Effector CD4-positive, alpha-beta T cell (primary cell): ENCODE results near the gene IGF2R.
"Not testable (repeated sequence)": the region's sequence is repeated elsewhere in the genome, so short reads cannot be mapped to it uniquely, and the experiment has no call there.

Experiments
- DNase-seq: peaks from one replicate; pipeline ENCODE4 v3.0.0-alpha.2; 2020

IGF2R gene

DNA sequence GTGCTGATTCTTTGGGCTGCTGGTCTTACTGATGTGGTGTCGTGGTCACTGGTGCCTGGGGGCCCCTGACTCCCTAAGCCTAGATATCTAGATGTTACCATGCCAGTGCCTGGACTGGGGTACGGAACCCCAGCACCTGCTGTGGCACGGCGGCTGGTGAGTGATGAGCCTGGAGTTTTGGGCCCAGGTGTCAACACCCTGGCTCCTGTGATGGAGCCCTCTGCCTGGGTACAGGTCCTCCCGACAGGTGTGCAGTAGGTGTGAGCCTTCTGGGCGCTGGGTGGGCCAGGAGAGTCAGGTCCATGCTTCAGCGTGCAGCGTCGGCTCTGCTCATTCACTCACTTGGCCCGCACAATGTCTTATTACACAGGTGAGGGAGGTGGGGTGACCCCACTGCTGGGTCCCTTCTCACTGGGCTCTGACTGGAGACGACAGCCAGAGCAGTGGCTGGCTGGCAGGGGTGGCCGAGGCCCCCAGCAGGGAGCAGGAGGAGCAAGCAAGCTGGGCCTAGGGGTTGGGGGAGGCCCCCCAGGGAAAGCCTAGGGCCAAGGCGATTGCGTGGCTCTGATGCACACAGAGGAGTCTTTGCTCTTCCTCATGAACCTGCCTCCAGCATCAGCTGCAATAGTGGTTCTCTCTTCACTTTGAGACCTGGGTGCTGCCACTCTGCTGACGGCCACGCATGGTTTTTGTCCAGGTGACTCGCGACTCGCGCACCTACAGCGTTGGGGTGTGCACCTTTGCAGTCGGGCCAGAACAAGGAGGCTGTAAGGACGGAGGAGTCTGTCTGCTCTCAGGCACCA lies 110.2 kb downstream of the IGF2R start:
- DNase-seq: no peak

DNA sequence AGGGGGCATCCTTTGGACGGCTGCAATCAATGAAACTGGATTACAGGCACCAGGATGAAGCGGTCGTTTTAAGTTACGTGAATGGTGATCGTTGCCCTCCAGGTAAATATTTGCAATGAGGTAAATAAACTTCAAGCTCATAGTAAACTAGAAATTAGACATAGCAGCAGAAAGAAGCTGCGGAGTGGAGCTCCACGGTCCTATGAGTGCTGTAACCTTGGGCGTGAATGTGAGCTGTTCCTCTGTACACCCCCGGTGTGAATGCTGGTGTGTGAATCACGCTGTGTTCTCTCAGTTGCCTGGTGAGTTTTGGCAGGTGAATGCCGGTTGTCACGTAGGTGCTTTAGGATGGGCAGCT lies 110.8 kb downstream of the IGF2R start:
- DNase-seq: no peak

DNA sequence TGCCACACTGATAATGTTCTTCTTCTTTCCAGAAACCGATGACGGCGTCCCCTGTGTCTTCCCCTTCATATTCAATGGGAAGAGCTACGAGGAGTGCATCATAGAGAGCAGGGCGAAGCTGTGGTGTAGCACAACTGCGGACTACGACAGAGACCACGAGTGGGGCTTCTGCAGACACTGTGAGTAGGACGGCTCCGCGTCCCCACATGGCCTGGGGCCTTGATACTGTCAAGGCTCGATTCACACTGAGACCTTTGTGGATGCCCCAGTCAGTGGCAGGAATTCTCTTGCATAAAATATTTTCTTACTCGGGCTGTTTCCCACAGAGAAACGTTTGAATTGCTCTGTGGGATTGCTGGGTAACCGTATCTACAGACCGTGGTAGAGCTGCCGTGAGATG lies 111.2 kb downstream of the IGF2R start:
- DNase-seq: no peak

DNA sequence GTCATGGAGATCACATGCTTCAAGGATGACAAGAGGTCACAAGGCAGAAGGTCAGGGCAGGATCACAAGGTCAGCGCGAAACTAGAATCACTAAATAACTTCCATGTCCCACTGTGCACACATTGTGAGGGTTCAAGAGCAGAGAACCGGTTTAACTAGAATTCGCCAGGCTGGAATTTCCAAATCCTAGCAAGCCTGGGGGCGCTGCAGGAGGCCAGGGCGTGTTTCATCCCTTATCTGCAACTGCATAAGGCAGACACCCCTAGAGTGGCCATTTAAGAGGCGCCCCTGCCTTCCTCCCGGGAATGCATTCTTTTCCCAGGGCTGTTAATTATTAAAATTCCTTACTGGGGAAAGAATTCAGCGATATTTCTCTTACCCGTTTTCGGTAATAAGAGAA lies 112.5 kb downstream of the IGF2R start:
- no peak for DNase-seq

DNA sequence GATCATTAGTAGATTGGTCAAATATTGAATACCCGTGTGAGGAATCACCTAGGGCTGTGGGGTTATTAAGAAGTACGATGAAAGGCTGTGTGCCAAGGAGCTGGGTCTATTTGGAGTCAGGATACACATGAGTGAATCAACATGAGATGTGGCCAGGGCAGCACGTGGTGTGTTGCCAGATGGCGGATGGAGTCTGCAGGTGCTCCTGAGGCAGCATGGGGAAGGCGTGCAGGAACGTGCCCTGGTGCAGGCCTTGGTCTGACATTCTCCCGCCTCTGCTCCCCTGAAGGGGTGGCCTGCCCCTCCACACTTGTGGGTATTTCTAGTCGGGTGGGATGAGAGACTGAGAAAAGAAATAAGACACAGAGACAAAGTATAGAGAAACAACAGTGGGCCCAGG lies 113.7 kb downstream of the IGF2R start:
- no peak for DNase-seq

DNA sequence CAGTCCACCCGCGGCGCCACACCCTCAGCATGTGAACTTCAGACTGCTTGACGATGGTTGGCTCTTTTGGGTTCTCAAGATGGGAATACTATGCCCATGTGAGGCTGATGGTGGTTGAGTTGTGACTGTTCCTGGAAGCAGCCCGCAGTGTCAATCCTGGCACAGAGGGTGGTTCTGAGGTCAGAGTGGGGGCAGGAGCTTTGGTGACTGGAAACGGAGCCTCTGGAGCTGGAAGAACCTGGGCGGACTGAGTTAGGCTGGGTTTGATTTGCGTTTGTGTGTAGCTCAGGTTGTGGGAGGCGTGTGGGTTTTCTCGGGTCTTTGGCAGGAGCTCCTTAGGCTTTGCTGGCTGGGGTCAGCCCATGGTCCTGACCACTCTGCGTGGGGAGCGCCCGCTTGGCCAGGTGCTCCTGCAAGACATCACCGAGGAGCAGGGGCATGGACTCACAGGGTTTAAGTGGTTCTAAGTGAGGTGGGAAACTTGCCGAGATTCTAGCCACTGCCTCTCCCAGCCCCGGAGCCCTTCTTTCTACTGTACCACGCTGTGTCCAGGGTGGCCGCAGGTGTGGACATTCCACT lies 115.4 kb downstream of the IGF2R start:
- no peak for DNase-seq

DNA sequence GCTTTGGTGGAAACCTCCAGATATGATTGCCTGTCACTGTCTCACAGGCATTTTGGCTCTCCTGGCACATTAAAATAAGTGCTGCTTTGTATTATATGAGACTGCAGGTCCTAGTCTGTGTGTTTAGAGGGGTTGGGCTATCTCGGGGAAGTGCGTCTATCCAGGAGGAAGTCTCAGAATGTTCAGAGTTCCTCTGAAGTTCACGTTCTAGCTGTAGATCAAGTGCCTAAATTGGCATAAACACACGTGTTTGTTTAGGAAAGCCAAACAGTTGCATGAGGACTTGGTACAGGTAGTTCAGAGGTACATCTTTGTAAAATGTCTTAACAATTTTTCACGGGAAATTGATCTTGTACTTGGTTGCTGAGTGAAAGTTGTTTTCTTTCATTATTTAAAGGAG lies 116.3 kb downstream of the IGF2R start:
- no peak for DNase-seq

DNA sequence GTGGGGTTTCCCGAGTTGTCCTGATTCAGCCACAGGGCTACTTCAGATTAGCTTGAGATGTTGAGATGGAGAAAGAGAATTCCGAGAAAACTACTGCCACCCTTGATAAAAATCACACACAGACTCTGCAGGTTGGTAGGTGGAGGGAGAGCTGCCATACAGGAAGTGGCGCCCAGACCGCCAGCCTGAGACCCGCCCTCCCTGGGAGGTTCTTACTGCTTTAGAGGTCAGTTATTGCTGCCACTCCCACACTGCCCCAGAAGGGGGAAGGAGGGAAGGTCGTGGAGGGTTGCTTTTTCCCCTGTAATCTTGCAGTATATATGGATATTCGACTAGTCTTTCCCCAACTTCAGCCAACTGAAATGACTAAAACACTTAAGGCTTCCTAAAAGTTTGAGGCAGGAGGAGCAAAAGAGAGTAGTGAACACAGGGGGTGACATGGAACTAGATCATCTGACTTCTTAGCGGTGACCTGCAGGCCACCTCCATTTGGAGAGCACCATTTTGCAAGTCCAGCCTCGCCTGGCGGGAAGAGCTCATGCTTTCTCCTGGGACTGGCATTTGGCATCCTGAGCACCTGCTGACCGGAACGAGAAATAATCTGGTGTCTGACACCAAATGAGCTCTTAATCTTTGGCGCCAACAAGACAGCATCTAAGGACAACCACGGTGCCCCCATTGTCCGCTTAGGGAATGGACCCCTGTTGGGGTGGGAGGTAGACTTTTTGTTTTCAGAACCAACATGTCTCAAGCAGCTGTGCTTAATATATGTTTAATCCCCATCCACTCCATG lies 117.0 kb downstream of the IGF2R start:
- no peak for DNase-seq

DNA sequence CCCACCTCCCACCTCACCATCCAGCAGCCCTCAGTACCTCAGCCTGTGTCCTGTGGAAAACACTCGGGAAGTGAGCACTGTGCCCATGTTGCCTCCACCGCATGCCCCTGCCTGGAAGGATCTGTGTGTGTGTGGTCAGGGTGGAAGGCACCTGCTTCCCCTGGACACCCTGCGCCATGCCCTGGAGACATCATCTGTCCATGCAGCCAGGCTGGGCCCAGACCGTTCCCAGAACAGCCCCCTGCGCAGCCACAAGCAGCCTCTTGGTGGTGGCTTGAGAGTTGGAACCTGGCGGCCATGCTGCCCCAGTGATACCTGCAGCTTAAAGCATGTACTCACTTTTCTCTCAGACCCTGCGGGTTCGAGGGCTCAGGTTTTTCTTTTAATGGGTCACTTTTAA lies 117.9 kb downstream of the IGF2R start:
- no peak for DNase-seq

DNA sequence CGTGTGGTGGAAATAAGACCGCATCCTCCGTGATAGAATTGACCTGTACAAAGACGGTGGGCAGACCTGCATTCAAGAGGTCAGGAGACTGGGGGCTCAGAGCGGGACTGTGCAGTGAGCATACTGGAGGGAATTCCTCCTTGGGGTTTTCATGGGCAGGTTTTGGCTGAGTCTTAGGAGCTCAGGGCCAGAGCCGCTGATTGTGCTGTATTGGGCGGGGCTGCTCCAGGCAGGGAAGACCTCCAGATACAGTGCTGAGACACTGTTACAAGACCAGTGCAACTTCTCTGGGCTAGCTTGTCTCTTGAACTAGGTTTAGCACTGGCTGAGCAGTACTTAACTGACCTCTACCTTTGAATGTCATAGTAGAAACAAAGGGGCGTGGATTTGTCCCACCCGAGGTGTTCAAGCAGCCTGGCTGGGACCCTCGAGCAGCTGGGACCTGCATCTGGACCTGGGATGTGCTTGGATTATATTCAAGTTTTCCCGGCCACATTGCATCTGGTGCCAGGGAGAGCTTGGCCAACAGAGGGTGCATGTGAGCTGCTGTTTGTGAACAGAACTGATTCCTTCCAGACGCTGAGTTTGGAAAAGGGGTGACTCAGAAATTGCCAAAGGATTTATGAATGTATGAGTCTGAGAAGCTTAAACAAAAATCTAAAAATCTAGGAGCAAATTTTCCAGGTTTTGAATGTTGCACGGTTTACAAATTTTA lies 119.3 kb downstream of the IGF2R start:
- DNase-seq: no peak

DNA sequence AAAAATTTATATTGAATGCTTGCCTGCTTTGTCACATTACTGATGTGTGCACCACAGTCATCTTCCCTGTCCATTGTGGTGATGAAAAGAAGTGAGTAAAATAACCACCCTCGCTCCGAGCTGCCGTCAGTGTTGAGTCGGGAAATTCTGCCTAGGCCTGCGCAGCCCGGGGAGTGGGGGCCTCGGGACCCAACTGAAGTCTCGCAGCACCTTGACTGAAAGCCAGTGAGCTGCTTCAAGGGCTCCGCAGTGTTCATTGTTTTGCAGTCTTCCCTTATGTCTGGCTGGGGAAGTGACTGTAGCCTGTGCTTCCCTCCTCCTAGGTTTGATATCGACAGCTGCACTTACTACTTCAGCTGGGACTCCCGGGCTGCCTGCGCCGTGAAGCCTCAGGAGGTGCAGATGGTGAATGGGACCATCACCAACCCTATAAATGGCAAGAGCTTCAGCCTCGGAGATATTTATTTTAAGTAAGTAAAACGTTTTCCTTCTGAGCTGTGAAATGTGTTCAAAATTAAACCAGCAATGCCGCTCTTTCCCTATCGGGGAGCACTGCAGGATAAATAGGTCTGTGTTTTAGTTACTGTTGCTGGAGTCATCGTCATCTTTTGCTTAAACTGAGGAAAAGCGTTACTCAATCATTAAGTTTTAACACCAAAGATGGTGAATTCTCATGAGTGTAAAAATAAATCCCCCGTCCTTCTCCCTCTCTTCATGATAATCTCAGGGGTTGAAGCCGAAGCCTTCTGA lies 120.1 kb downstream of the IGF2R start:
- DNase-seq: no peak

DNA sequence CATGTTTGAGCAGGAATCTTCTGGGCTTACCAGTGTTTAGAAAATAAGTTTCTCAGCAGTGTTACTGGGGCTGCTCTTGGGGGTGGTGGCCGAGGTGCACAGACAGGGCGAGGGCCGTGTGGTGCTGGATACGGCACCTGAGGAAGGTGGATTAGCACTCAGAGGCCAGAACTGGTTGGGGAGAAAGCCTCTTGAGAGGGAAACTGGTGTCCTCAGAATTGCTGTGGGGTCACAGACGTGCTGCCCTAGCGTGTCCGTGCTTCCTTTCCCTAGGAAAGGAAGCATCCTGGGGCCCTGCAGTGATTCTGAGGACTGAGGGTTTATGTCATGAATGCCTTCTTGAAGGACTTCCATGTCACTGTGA lies 120.6 kb downstream of the IGF2R start:
- DNase-seq: no peak

DNA sequence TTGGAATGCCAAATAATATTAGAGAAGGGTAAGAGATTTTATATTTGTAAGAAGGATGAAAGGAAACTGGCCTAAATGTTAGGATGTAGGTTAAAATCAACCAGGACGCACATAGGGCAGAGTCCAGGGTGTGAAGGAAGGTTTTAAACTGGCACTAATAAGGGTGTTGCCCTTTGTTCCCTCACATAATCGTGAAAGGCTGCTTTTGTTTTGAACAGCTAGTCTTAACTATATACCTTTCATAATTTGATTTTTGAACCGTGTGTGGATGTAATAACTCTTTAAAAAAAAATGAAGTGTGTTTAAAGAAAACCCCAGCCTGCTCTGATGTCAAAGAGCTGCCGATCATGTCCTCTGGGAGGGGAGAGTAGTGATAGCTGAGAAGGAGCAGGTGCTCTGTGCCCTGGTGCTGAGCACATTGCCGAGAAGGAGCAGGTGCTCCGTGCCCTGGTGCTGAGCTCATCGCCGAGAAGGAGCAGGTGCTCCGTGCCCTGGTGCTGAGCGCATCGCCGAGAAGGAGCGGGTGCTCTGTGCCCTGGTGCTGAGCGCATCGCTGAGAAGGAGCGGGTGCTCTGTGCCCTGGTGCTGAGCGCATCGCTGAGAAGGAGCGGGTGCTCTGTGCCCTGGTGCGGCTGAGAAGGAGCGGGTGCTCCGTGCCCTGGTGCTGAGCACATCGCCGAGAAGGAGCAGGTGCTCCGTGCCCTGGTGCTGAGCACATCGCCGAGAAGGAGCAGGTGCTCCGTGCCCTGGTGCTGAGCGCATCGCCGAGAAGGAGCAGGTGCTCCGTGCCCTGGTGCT lies 121.8 kb downstream of the IGF2R start:
- not testable (repeated sequence) for DNase-seq

DNA sequence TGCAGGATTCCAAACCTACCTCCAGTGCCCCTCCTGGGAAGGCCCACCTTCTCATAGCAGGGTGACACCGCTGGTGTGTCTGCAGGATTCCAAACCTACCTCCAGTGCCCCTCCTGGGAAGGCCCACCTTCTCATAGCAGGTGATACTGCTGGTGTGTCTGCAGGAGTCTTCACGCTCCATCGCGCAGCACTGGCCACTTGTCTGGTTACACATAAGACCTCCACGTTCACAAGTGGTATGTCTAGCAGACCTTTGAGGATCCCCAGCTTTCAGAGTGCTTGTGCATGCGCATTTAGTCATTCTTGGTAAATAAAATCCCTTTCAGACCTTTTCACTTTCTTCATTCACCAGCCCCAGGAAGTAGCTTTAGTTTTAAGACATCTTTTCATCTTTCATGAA lies 123.3 kb downstream of the IGF2R start:
- not testable (repeated sequence) for DNase-seq

DNA sequence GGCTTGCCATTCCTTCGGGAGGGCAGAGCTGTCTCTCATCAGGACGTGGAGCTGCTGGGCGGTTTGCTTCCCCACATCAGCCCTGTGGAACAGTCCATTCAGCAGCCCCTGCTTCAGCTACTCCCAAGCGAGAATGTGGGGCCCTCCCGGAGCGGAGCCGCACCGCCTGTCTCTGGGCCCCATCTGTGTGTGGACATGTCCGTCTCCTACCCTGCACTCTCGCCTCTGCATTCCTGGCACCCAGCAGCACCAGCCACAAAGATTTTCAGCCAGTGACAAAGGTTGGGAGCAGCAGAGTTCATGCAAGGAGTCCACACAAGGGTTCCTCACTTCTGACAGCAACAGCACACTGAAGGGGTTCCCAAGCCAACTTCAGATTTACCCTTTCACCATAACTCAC lies 123.7 kb downstream of the IGF2R start:
- no peak for DNase-seq

DNA sequence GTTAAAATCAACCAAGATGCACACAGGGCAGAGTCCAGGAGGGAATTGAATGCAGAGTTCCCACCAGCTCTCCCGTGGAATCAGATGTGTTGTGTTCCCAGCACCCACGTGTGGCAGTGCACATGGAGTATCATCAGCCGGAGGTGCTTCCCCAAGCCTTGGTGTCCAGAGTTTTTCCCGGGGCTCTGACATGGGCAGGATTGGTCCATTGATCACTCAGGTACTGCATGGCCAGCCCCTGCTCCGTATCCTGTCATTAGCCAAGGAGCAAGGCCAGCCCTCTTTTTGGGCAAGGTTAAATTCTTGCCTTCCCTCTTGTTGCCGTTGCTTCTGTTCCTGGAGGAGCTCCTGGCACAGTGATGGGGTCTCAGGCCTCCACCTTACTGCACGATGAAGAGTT lies 124.2 kb downstream of the IGF2R start:
- no peak for DNase-seq

DNA sequence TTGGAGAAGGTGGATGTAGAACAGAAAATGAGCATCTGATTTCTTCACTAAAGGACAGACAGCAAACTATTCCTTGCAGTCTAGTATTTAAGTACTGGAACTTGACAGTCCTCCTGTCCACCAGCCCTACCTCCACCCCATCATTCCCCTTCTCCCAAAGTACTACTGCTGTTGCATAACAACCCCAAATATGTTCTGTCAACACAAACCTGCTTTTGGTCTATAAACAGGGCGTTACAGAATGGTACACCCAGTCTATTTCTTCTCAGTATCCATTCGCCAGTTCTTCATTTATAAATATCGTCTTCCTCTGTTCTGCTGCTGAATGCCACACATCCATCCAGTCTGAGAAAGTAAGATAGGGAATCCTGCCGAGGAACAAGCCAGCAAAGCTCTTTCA lies 125.1 kb downstream of the IGF2R start:
- DNase-seq: no peak

DNA sequence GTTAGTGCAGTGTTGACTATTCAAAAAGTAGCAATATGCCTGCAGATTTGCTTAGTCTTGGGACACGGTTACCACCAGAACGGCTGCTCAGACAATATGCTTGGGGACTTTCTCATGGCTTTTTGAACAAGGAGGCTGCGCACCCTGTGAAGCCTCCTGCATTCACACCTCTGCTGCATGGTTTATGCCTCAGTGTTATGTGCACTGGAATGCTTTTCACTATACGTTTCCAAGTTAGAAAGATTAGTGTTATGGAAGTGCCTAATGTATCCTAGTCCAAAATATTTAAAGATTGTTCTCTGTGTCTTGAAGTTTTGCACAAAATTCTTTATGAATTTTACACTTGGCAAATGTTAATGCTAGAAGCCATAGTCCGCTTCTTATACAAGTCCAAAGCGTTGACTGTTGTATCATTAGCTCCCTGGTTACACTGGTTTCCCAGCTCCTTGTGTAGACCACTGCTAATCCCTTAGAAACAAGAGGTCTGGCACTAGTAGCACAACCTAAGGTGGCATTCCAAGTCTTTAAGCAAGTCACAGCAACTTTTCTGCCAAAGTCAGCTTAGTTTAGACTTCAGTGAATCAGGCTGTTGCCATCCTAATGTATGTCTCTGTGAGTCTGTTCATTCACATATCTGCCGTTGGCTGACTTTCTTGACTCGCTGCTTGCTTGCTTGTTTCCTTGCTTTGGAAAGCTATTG lies 126.4 kb downstream of the IGF2R start:
- DNase-seq: no peak

DNA sequence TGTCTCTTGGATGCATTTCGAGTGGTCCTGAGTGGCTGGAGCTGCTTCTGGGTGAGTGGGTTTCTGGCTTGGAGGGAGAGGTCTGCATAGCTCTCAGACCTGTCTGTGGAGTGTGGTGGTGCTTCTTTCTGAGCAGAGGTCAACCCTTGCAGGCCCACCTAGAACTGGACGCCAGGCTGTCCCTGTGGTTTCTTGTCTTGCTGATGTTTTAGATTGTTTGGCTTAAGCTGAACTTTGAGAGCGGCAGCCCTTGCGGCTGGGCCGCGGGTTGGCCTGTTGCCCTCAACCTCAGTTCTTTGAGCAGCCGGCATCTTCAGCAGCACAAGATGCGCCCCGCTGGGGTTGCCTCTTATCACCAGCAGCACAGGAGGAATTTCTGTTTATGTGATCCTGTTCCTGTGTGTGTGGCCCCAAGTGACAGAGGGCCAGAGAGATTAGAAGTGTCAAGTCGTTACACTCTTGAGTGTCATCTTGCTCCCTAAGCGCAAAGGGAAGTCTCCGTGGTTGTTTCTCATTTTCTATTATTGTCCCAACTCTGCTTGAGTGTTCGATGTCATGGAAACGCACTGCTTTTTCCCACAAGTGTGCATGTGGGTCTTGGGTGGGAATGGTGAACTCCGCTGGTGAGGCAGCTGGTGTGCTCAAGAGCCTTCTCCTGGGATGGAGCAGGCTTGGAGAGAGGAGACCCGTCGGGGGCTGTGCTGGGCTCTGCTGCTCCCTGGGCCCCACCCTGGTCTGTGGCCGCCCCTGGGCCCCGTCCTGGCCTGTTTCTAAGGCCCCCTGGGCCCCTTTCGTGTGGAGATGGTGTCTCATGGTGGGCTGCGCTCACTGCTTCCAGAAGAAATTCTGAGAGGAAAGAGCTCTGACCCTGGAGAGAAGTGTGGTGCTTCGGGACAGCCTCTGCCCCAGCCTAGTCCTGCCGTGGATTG lies 132.7 kb downstream of the IGF2R start:
- no peak for DNase-seq

DNA sequence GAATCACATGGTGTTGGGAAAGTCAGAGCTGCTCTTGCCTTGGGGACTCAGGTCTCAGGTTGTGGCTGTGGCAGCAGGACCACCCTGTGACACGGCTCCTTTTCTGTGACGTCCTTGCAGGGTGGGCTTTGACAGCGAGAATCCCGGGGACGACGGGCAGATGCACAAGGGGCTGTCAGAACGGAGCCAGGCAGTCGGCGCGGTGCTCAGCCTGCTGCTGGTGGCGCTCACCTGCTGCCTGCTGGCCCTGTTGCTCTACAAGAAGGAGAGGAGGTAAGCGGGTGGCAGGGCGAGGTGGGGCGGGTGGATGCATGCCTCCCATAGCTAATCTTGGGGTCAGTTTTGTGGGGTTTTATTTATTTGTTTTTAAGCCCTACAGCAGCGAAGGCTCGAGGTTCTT lies 133.5 kb downstream of the IGF2R start:
- DNase-seq: no peak
